A673 (cell line): Measurements from ENCODE around the gene GBX2.

Experiments
- EZH2 ChIP-seq: fragments of 200-600 bp; sonication (generic); IDR thresholded peaks from 2 replicates; pipeline ENCODE4 v1.6.1; 2017; ENCODE audit warnings: borderline replicate concordance, low read depth, mild to moderate bottlenecking, mixed read lengths, antibody characterized with exemption, low read length; ENCODE audit not compliant: poor library complexity, severe bottlenecking
- TF ChIP-seq, protein P1 (sequence below): fragments of 300-800, 200-600 bp; sonication (generic); conservative IDR thresholded peaks from 2 replicates; pipeline ENCODE4 v1.5.1; 2017; ENCODE audit warnings: low read depth, mild to moderate bottlenecking, antibody characterized with exemption, low read length, moderate library complexity, mixed read lengths

DNA sequence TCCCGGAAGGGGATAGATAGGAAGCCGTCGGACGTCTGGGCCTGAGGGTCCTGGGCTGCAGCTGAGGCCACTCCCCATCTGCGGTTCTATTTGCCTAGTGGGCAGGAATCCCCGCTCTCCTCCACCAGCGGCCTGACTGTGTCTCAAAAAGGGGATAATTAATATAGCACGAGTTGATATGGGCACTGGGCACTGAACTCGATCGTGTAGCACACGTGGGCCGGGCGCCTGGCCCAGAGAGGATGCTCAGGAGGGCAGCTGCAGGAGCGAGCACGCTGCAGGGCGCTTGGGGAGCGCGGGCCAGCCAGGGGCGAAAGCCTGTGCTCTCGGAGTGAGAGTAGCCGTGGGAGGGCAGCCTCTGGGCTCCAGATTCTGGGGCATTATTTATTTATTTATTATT, 8.8 kb upstream of the GBX2 start:
- TF ChIP-seq, protein P1, sequence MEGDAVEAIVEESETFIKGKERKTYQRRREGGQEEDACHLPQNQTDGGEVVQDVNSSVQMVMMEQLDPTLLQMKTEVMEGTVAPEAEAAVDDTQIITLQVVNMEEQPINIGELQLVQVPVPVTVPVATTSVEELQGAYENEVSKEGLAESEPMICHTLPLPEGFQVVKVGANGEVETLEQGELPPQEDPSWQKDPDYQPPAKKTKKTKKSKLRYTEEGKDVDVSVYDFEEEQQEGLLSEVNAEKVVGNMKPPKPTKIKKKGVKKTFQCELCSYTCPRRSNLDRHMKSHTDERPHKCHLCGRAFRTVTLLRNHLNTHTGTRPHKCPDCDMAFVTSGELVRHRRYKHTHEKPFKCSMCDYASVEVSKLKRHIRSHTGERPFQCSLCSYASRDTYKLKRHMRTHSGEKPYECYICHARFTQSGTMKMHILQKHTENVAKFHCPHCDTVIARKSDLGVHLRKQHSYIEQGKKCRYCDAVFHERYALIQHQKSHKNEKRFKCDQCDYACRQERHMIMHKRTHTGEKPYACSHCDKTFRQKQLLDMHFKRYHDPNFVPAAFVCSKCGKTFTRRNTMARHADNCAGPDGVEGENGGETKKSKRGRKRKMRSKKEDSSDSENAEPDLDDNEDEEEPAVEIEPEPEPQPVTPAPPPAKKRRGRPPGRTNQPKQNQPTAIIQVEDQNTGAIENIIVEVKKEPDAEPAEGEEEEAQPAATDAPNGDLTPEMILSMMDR = no peak
- TF ChIP-seq EZH2 = no peak
